Pons (tissue), 1 donor: Measurements from ENCODE around the gene HNRNPA0.

ENCODE experiments used
- DNase-seq: peaks from one replicate; pipeline ENCODE4 v3.0.0-alpha.2; 2016; ENCODE audit warnings: low spot score

Gene HNRNPA0

DNA sequence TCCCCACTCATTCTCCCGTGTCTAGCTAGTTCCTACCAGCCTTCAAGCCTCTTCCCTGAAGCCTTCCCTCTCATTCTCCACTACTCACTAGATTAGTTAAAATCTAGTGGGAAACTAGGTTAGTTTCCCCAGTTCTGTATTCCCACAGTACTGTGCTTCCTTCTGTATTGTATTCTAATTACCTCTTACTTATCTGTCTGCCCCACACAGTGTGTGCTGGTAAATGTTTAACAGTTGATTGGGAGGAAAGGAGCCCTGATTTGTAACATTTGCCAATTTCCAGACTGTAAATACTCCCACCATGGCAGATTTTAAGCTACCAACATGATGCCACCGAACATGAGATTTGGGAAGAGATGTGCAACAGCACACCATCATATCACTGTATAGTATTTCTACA, 26.5 kb downstream of the HNRNPA0 start:
- DNase-seq, result no peak

DNA sequence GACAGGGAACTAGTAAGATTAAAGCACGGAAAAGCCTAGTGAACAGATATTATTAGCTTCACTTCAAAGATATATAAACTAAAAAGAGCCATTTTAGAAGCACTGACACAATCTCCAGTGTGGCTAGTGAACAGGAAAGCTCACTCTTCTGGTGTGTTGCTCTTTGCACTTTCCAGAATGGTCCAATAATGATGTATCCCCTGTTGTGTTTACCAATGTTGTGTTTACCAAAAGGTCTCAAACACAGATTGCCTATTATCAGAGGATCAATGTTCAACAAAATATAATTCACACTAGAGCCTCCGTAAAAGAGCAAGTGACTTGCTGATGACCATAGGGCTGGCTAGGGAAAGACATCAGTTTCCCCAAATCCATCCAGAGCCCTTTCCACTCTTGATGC, 29.9 kb downstream of the HNRNPA0 start:
- no peak for DNase-seq

DNA sequence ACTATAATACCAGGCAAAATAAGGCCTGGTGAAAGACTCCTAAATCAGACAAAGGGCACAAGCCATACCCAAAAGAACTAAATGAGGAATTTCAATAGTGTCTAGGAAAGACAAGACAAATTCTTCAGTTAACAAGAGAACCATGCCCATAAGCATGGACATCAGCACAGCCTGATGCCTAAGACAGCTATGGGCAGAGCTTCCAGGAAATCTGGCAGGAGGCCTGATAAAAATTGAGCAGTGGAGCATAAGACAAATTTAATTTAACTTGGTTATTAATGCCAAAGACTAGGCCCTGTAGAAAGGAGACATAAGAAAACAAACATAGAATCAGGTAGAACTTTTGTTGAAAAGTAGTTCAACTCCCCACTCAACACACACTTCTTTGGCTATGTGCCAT, 35.6 kb downstream of the HNRNPA0 start:
- no peak for DNase-seq

DNA sequence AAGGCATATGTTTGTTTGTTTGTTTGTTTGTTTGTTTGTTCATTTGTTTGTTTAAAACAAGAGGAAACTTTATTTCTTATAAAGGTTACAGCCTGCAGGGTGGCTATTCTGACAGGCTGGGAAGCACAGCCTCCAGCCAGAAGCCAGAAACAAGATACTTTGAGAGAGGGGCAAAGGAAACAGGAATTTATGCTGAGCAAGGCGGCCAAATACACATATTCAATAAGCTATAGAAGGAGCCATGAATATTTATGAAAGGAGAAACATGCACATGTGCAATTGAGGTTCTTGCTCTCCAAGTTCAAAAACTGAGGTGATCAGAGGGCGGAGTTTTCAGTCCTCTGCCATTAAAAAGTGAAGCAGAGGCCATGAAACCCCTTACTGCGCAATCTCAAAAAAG, 37.8 kb downstream of the HNRNPA0 start:
- no peak for DNase-seq

DNA sequence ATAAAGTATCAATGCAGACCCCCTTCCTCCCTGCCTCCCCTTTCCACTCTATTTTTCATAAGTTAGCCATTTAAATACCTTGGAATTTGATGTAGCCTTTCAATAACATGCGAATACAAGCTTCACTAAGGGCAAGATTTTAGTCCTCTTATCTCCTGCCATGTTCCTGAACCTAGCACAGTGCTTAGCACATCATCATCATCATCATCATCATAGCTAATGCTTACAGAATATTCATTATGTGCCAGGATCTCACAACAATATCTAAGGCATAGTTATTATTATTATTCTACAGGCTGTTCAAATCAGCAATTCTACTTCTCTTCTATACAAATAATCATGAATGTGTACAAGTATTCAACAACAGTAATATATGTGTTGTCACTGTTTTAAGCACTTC, 38.7 kb downstream of the HNRNPA0 start:
- no peak for DNase-seq

DNA sequence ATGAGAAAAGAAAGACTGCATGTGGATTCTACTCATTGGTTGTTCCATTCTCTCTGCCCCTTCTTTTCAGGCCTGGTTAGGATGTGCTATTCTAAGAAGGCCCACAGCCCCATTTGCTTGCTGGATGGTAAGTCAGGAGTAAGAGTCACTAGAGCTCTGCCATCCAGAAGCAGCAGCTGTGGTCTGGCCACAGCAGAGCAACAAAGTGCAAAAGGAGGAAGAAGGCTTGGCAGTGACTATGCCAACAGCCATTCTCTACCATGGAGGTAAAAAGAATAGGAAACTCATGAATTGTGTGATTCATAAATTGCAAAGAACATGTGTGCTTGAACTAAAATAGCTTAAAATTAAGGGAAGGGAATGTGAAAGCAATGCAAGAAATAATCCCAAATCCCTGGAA, 39.2 kb downstream of the HNRNPA0 start:
- no peak for DNase-seq

DNA sequence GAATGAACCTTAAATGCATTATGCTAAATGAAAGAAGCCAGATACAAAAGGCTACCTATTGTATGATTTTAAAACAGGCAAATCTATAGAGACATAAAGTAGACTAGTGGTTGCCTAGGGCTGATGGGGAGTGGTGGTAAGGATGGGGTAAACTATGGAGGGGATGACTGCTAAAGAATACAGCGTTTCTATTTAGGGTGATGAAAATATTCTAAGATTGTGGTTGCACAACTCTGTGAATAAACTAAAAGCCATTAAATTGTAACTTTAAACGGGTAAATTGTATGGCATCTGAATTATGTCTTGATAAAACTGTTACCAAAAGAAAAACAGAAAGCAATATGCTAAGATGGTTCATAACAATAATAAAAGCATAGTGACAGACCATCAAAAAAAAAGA, 39.7 kb downstream of the HNRNPA0 start:
- DNase-seq, result no peak

DNA sequence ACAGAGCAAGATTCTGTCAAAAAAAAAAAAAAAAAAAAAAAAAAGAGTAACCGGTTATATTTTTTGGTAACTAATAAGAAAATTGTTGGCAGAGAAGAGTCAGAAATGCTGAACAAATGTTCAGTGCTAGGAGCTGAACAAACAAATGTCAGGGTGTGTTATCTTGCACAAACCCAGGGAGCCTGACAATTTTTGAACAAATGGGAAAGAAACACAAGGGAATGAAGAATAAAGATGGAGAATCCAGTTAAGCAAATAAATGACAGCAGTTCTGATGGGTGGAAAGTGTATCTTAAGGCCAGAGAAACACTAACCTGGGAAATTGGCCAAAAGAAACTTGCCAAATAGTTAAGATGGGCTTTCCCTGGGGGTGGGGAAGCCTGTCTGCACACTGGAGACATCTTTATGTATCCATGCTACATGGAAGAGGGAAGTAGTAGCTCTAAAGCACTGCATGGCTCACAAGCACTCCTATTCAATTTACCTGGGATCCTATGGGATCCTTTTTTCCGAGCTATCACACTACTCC, 42.0 kb downstream of the HNRNPA0 start:
- DNase-seq, result no peak

DNA sequence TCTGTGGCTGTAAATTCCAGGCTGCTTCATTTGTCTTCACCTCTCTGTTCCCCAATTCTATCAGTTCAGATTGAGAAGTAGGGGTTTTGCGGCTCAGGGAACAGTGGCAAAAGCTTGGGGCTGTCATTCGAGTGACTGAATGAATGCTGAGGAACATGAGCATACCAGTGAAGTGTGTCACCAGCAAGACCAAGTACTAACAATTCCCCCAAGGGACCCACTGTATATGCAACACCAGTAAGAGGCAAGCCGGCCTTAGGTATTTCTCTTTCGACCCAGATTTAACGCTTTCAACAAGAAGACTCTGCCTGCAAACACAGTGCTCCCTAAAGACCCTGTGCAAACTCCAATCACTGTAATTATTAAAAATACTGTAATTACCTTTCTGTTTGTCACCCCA, 44.1 kb downstream of the HNRNPA0 start:
- no peak for DNase-seq

DNA sequence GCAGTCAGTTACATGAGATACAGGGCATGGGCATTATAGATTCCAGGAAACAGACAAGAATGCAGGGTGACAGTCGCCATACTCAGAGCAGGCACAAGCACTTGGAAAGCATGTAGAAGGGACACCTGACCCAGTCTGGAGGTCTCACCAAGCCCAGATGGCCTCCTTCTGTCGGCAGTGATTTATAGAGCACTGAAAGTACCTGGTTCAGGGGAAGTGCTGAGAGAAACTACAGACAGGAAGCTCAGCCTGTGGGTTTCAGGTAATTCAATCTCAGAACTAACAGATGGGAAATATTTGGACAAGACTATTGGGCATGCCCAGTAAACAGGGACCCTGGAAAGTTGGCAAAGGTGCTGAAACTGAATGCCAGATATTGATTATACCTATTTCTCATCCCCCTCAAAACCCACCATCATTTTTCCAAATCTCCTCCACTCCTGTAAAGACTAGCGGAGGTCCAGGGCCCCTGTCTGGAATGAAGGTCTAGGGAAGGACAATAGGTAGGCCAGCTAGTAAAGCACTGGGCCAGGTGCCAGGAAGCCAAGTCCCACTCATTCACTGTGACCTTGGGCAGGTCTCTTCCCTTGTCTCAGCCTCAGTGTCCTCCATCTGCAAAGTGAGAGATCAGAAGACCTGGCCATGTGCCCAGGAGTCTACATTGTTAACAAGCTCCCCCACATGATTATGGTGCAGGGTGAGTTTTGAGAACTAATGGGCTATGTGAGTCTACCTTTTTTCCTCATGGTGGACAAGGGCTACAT, 45.2 kb downstream of the HNRNPA0 start:
- no peak for DNase-seq

DNA sequence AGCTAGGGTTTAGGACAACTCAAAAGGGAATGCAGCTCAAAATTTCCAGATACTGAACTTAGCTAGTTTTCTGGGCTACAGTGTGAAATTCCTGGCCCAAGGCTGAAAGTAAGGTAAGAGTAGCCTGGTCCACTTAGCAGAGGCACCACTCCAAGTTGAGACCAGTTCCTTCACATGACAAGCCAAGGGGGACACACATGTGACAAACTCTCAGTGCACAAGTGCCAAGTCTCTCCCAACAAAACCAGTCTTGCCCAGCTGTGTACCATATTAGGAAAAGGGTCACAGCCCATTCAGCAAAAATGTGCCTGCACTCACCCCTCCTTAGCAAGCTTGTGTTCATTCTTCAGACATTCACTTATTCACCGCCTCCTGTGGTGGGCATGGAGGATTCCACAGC, 46.1 kb downstream of the HNRNPA0 start:
- DNase-seq, result no peak

DNA sequence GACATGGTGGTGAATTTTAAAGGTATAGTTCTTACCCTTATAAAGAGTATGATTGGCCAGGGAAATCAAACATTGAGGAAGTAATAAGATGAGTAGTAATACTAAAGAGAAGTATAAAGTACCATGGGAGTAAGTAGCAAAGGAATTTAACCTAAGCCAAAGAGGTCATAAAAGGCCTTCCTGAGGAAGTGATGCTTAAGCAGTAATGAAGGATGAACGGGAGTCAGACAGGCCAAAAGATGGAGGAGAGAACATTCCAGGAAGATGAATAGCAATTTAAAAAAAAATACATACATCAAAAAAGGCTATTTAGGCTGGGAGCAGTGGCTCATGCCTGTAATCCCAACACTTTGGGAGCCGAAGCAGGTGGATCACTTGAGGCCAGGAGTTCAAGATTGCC, 47.3 kb downstream of the HNRNPA0 start:
- DNase-seq, result no peak

DNA sequence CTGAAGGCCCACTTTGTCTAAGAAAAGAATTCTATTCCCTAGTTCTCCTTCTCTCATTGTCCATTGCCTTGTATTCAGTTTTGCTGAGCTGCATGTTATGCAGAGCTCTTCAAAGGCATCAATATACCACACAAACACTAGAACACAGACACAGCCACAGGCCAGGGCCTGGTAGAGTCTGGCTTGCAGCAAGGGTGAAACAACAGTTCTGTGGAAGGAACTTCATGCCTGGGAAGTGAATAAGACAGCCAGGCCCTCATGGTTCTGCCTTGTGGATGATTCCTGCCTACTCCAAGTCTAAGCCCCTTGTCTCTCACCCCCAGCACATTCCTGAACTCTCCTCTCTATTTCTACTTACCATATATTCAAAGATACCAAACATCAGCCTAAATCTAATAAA, 49.1 kb downstream of the HNRNPA0 start:
- DNase-seq, result no peak

DNA sequence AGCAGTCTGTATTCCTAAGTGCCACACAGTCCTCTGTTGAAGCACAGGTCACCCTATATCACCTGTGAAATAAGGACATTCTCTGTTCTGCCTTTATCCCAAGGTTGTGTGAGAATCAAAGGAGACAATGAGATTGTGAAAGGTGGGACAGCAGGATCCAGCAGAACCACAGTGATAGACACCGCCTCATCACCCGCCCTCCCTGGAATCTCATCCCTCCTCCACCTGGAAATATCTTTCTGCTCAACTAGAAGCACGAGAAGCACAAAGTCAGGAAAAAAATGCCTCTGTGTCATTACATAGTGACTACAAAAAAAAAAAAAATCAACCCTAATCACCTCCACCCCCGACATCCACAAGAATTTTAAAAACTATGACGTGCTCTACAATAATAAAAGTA, 50.6 kb downstream of the HNRNPA0 start:
- DNase-seq, result no peak

DNA sequence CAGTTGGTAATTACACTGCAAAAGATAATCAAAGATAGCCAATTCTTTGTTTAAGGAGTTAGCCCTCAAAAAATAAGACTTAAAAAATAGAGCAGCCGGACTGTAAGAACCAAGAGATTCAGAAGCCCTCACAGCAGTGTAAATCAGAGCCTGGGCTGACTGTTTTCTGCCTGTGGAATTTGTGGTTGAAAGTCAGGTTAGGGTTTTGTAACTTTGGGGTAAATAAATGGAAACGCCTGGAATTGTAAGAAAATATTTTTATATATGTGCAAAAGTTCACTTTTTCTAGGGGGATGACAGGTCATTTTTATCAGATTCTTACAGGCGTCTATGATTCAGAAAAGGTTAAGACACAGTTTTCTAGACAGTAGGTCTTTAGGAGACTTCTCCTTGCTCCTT, 53.9 kb downstream of the HNRNPA0 start:
- no peak for DNase-seq

DNA sequence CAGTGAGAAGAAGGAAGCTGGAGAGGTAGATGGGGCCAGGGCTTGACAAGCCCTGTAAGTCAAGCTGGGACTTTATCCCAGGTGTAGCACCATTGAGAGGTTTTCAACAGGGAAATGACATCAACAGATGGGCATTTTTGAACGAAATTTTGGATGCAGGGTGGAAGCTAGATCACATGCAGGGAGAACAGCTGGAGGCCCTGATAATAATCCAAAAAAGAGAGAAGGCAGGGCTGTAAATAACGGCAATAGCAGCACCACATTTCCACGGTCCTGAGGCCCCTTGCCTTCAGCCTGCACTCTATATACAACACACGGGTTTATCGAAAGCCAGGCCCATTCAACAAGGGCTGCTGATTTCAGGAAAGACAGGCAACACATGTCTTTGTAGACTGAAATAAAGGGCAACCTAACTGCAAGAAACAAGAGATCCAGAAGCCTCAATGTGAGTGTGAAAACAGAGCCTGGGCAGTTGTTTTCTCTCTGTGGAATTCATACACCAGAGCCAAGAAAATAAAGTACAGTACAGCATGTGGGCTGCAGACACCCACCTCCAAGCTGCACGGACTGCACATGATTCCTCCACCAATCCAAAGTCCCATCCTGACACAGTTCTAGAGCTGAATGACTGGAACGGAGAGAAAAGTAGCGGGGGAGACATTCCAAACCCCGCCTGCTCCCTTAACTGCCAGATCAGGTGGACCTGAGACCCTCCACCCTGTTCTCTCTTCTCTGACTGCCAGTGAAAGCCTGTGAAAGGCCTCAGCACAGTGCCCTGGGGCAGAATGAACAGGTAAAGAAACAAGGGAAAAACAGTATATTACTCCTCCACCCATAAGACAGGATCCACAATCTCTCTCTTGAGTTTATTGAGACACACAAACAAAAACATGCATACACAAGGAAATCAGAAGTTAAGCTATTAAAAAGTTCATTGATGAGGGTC, 54.6 kb downstream of the HNRNPA0 start:
- DNase-seq, result no peak

DNA sequence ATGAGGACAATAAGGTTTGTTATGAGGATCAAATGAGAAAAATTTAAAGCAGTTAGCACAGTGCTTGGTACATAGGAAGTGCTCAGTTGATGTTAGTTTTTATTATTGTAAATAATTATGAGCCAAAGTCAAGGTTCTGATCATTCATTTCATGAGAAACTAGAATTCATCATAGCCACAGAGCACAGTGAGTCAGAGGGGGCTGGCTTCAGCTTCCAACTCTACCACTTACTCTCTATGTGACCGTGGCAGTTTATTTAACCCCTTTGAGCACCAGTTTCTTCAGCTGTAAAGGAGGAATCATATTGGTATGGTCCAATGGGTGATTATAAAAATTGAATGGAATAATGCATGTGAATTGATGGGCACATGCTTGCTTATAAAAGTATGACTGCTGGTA, 57.7 kb downstream of the HNRNPA0 start:
- DNase-seq, result no peak

DNA sequence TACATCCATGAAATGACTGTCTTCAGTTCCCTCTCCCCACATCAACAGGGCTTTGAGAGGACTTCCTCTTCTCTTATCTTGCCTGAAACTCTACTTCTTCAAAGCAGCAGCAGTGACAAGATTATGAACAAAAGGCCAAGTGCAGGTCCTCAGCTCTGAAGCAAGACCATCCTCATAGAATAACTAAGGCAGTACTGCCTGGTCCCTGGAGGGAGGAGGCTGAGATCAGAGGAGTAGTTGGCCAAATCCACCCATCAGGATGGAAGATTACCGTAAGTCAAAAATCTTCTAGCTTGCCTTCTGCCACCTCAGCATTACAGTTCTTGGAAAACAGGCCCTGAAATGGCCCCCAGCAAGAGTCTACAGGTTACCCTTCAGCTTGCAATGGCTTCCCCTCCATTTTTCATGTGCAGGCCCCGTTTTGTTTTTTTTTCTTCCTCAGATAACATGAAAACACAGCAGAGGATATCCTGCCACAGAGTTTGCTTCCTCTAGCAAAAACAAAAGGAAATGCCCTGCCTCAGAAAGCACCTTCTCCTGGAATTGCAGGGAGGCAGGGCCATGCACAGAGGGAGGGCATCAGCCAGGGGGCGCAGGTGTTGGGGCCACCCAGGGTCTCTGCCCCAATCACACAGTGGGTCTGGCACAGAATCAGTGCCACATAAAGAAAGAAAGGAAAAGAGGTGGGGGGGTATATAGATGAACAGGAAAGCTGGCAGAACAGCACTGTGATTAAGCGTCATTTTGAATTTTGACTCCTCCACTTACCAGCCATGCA, 58.3 kb downstream of the HNRNPA0 start:
- DNase-seq, result no peak
